GM18502 (cell line): ENCODE results near the gene PTCH2.
"Not testable (repeated sequence)": the region's sequence is repeated elsewhere in the genome, so short reads cannot be mapped to it uniquely, and the experiment has no call there.

Source experiments
- ATAC-seq: cut with Tn5 transposase; IDR thresholded peaks from one replicate; pipeline ENCODE4 v1.9.1; 2021; ENCODE audit warnings: mild to moderate bottlenecking; ENCODE audit not compliant: unreplicated experiment, poor library complexity

PTCH2 gene

GRCh38 chr1:44806025-44806703 lies 36.9 kb downstream of the PTCH2 start:
- no peak for ATAC-seq

GRCh38 chr1:44805311-44806024 lies 37.6 kb downstream of the PTCH2 start:
- no peak for ATAC-seq

GRCh38 chr1:44803312-44804095 lies 39.5 kb downstream of the PTCH2 start:
- no peak for ATAC-seq

GRCh38 chr1:44803062-44803311 lies 40.1 kb downstream of the PTCH2 start:
- no peak for ATAC-seq

GRCh38 chr1:44802306-44803061 lies 40.6 kb downstream of the PTCH2 start:
- ATAC-seq, result no peak

GRCh38 chr1:44801491-44802305 lies 41.4 kb downstream of the PTCH2 start:
- no peak for ATAC-seq

- peak; percentile 83 for ATAC-seq
These were observed 43.1 kb downstream of the PTCH2 start, which contains the start of gene PLK3 for GRCh38 chr1:44799770-44800584. Gene PLK3 (plus strand): TSS chr1:44800377. CDS start chr1:44800464, 87 bp downstream.

GRCh38 chr1:44798481-44799365 lies 44.3 kb downstream of the PTCH2 start:
- no peak for ATAC-seq

- ATAC-seq, result not testable (repeated sequence)
These were observed 45.2 kb downstream of the PTCH2 start for GRCh38 chr1:44797886-44798285.

- ATAC-seq, result no peak
These were observed 50.1 kb downstream of the PTCH2 start for GRCh38 chr1:44792736-44793502.

GRCh38 chr1:44790968-44791801 lies 51.9 kb downstream of the PTCH2 start:
- no peak for ATAC-seq

- ATAC-seq, result no peak
These were observed 54.8 kb downstream of the PTCH2 start, which contains the start of gene BEST4 for GRCh38 chr1:44788120-44788860. Gene BEST4 (minus strand): TSS chr1:44788170. CDS start chr1:44787705, 465 bp downstream.

GRCh38 chr1:44787506-44787905 lies 55.5 kb downstream of the PTCH2 start:
- no peak for ATAC-seq

- no peak for ATAC-seq
These were observed 56.1 kb downstream of the PTCH2 start for GRCh38 chr1:44786841-44787426.

- ATAC-seq, result peak; percentile 66
These were observed 56.8 kb downstream of the PTCH2 start for GRCh38 chr1:44786138-44786840.
